Esophagus squamous epithelium (tissue), 4 donors: ENCODE results near the gene TNFSF12.

Experiments
- CTCF ChIP-seq, 6 experiments: fragments of 450-650 bp in 4 of 6; fragments of 200-600 bp in 2 of 6; sonication (generic) in 2 of 6; IDR thresholded peaks; one replicate each; pipeline ENCODE4 v1.5.1; 2016 to 2019; ENCODE audit warnings: antibody characterized with exemption in 6 of 6, mild to moderate bottlenecking in 4 of 6, moderate library complexity in 4 of 6
- POLR2A ChIP-seq, 4 donors: fragments of 450-650 bp; IDR thresholded peaks; one replicate each; pipeline ENCODE4 v1.6.1; 2017; ENCODE audit warnings: antibody characterized with exemption in 4 of 4, mild to moderate bottlenecking in 4 of 4, moderate library complexity in 3 of 4

GRCh38 chr17:7557147-7557764 lies 8.4 kb downstream of the TNFSF12 start:
- no peak for TF ChIP-seq CTCF (IDR thresholded peaks at IDR 0.05)
- TF ChIP-seq POLR2A (IDR thresholded peaks at IDR 0.05) = no peak
